ENCODE data around the gene NADK2.

- TF ChIP-seq EZH2phosphoT487 (IDR thresholded peaks at IDR 0.05; ENCODE audit: insufficient read depth, low read depth) (no peak), EZH2 (IDR thresholded peaks at IDR 0.05; ENCODE audit: insufficient read depth, poor library complexity, severe bottlenecking) (no peak)
Measured at GRCh38 chr5:36175043-36175442, 66.7 kb downstream of the NADK2 start.

Data from GM23248 (cell line).